ENCODE results near the gene SLC34A2. TPM values are rescaled to one million over a fixed set of nuclear protein-coding genes. Genes with fewer than 3 reads are reported as not detected.
A peak's percentile ranks its signal among the peaks of the same experiment; 100 is the strongest.
"Not testable (repeated sequence)": the region's sequence is repeated elsewhere in the genome, so short reads cannot be mapped to it uniquely, and the experiment has no call there.

Gene SLC34A2, protein sequence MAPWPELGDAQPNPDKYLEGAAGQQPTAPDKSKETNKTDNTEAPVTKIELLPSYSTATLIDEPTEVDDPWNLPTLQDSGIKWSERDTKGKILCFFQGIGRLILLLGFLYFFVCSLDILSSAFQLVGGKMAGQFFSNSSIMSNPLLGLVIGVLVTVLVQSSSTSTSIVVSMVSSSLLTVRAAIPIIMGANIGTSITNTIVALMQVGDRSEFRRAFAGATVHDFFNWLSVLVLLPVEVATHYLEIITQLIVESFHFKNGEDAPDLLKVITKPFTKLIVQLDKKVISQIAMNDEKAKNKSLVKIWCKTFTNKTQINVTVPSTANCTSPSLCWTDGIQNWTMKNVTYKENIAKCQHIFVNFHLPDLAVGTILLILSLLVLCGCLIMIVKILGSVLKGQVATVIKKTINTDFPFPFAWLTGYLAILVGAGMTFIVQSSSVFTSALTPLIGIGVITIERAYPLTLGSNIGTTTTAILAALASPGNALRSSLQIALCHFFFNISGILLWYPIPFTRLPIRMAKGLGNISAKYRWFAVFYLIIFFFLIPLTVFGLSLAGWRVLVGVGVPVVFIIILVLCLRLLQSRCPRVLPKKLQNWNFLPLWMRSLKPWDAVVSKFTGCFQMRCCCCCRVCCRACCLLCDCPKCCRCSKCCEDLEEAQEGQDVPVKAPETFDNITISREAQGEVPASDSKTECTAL
- 10 to 100 TPM; 27.4 to 30.1 (median 29.3) TPM for polyA plus RNA-seq (ENCODE audit: insufficient read length in 3 of 3)
- long read RNA-seq, donor 1, partial matches to known transcripts = 0 of 2 reads
- long read RNA-seq, donor 1, other reads (novel, unspliced or antisense) = 0 of 2 reads
- long read RNA-seq, donor 2 = 0 reads
- long read RNA-seq, donor 3, full-length matches to known transcripts = 8 of 8 reads
- long read RNA-seq, donor 3, partial matches to known transcripts = 0 of 8 reads
- long read RNA-seq, donor 3, other reads (novel, unspliced or antisense) = 0 of 8 reads
- long read RNA-seq, donor 4, full-length matches to known transcripts = 3 of 3 reads
- long read RNA-seq, donor 4, partial matches to known transcripts = 0 of 3 reads
- long read RNA-seq, donor 4, other reads (novel, unspliced or antisense) = 0 of 3 reads
- long read RNA-seq, donor 5 = 0 reads
- long read RNA-seq, donor 6, full-length matches to known transcripts = 1 of 1 reads
- long read RNA-seq, donor 6, partial matches to known transcripts = 0 of 1 reads
- long read RNA-seq, donor 6, other reads (novel, unspliced or antisense) = 0 of 1 reads
- long read RNA-seq, donor 7 = 0 reads
- long read RNA-seq, donor 8 = 0 reads
- long read RNA-seq, donor 9, partial matches to known transcripts = 0 of 1 reads
- long read RNA-seq, donor 9, other reads (novel, unspliced or antisense) = 0 of 1 reads
- long read RNA-seq, donor 10, partial matches to known transcripts = 0 of 1 reads
- long read RNA-seq, donor 10, other reads (novel, unspliced or antisense) = 0 of 1 reads
- long read RNA-seq, donor 11, full-length matches to known transcripts = 3 of 3 reads
- long read RNA-seq, donor 11, partial matches to known transcripts = 0 of 3 reads
- long read RNA-seq, donor 11, other reads (novel, unspliced or antisense) = 0 of 3 reads
- long read RNA-seq, donor 12, partial matches to known transcripts = 0 of 1 reads
- long read RNA-seq, donor 12, other reads (novel, unspliced or antisense) = 0 of 1 reads
- long read RNA-seq, donor 13 = 0 reads
- long read RNA-seq, donor 14, partial matches to known transcripts = 0 of 1 reads
- long read RNA-seq, donor 14, other reads (novel, unspliced or antisense) = 0 of 1 reads
- long read RNA-seq, donor 15, partial matches to known transcripts = 0 of 1 reads
- long read RNA-seq, donor 15, other reads (novel, unspliced or antisense) = 0 of 1 reads
- long read RNA-seq, donor 16, full-length matches to known transcripts = 7 of 7 reads
- long read RNA-seq, donor 16, partial matches to known transcripts = 0 of 7 reads
- long read RNA-seq, donor 16, other reads (novel, unspliced or antisense) = 0 of 7 reads

- peak in 7 of 11 donors; percentile 13 to 46 (median 23) for DNase-seq (ENCODE audit: extremely low read depth in 1 of 11, low read depth in 9 of 11, low spot score in 4 of 11)
These were observed at the start of gene SLC34A2 for GRCh38 chr4:25654971-25655963. SLC34A2 (plus strand) TSS chr4:25655851; CDS start chr4:25662501, 6,650 bp downstream.

GRCh38 chr4:25608644-25609043 lies 47.0 kb upstream of the SLC34A2 start:
- peak in 2 of 11 donors; percentile 20 to 43 for DNase-seq (ENCODE audit: extremely low read depth in 1 of 11, low read depth in 9 of 11, low spot score in 4 of 11)

- DNase-seq (ENCODE audit: extremely low read depth in 1 of 11, low read depth in 9 of 11, low spot score in 4 of 11) = no peak
These were observed 45.7 kb upstream of the SLC34A2 start for GRCh38 chr4:25609976-25610375.

- not testable (repeated sequence) for DNase-seq (ENCODE audit: extremely low read depth in 1 of 11, low read depth in 9 of 11, low spot score in 4 of 11)
These were observed 42.0 kb upstream of the SLC34A2 start for GRCh38 chr4:25613613-25614012.

DNA sequence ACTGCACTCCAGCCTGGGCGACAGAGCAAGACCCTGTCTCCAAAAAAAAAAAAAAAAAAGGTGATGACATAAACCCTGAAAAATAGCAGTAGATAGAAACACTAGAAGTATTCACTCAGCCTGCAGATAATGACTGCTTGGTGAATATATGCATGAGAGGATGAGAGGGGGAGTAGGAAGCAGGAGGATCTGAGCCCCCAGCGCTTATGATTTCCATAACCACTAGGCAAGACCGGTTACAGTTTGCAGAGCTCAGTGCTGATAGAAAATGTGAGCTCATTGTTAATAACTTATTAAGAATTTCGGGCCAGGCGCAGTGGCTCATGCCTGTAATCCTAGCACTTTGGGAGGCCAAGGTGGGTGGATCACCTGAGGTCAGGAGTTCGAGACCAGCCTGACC lies 40.8 kb upstream of the SLC34A2 start:
- DNase-seq (ENCODE audit: extremely low read depth in 1 of 11, low read depth in 9 of 11, low spot score in 4 of 11) = no peak

GRCh38 chr4:25621027-25621930 lies 34.4 kb upstream of the SLC34A2 start:
- DNase-seq (ENCODE audit: extremely low read depth in 1 of 11, low read depth in 9 of 11, low spot score in 4 of 11) = peak in 3 of 11 donors; percentile 2 to 46 (median 30)

DNA sequence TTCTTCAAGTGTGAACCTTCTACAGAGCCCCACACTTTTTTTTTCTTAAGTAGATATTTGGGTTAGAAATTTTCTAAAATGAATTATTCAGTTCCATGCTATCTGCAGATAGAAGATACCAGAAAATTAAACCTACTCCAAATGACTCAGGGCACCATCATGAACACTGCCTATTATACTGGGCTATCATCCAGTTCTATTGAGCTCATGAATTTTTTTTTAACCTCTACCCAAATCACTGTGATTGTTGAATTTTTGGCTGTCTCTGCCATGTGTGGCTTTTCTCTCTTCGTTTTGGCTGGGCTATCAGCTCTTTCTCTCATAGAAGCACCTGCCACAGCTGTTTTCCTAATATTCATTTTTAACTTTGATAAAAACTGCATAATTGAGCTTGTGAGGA lies 31.0 kb upstream of the SLC34A2 start:
- no peak for DNase-seq (ENCODE audit: extremely low read depth in 1 of 11, low read depth in 9 of 11, low spot score in 4 of 11)

DNA sequence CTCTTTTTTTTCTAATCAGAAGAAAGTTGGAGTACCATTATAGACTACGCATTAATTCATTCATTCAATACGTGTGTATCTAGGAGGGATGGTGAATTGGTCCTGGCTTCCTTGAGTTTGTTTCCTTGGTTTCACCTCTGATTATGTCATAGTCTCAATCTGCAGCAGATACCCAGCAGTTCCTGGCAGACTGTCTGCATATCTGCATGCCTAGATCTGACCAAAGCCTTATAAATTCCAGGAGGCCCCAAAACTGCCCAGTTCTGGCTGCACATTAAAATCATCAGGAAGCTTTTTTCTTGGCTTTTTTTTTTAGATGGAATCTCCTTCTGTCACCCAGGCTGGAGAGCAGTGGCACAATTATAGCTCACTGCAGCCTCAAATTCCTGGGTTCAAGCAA lies 27.2 kb upstream of the SLC34A2 start:
- no peak for DNase-seq (ENCODE audit: extremely low read depth in 1 of 11, low read depth in 9 of 11, low spot score in 4 of 11)

DNA sequence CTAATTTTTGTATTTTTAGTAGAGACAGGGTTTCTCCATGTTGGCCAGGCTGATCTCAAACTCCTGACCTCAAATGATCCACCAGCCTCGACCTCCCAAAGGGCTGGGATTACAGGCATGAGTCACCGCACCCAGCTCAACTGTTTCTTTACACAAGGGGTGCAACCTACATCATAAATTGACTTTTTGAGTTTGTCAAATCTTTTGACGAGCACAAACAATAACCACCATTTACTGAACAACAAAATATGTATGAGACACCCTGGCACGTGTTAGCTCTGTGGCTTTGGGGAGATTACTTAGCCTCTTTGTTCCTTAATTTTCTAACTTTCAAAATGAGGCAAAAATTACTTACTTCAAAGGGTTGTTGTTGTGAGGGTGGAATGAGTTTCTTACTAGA lies 23.5 kb upstream of the SLC34A2 start:
- DNase-seq (ENCODE audit: extremely low read depth in 1 of 11, low read depth in 9 of 11, low spot score in 4 of 11) = no peak

DNA sequence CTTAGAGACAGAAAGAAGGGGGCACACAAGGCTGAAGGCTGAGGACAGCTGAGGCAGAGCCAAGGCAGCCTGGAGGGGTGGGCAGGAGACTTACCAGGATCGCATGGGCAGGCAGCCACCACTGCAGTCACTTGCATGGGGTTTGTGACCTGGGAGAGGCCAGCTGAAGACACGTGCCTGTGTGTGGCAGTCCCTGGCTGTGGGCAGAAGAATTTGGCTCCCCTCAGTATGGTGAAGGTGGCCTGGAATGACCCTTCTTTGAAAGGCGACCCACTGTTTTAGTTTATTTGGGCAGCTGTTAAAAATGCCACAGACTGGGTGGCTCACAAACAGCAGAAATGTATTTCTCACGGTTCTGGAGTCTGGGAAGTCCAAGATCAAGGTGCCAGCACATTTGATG lies 22.1 kb upstream of the SLC34A2 start:
- DNase-seq (ENCODE audit: extremely low read depth in 1 of 11, low read depth in 9 of 11, low spot score in 4 of 11) = no peak

GRCh38 chr4:25635501-25635900 lies 20.1 kb upstream of the SLC34A2 start:
- no peak for DNase-seq (ENCODE audit: extremely low read depth in 1 of 11, low read depth in 9 of 11, low spot score in 4 of 11)

DNA sequence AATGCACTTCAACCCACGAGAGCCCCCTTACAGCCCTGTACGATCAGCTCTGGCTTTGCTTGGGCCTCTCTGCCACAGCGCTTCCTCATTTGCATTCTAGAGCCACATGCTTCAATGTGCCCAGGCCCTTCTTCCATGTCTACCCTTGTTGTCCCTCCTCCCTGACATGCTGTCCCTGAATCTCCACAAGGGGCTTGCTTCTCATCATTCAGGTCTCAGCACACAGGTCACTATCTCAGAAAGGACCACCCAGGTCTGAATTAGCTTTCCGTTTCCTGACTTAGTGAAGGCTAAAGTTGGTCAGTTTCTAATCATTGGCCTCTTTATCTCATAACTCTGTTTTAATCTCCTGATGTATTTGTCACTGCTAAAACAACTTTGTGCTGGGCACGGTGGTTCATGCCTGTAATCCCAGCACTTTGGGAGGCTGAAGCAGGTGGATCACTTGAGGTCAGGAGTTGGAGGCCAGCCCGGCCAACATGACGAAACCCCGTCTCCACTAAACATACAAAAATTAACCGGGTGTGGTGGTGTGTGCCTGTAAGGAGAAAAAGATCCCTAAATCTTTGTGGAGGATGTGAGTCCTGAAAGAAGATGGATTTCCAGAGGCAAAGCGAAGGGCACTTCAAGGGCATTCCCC lies 17.9 kb upstream of the SLC34A2 start:
- no peak for DNase-seq (ENCODE audit: extremely low read depth in 1 of 11, low read depth in 9 of 11, low spot score in 4 of 11)

GRCh38 chr4:25638221-25638601 lies 17.4 kb upstream of the SLC34A2 start:
- no peak for DNase-seq (ENCODE audit: extremely low read depth in 1 of 11, low read depth in 9 of 11, low spot score in 4 of 11)

DNA sequence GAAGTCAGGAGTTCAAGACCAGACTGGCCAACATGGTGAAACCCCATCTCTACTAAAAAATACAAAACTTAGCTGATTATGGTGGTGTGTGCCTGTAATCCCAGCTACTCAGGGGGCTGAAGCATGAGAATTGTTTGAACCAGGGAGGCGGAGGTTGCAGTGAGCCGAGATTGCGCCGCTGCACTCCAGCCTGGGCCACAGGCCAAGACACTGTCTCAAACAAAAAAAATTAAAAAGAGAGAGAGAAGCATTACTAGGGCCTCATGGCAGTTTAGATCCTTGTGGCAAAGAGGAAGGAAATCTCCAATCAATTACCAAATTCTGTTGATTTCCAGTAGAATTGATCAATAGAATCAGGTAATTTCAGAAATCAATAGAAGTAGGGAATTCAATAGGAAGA lies 16.8 kb upstream of the SLC34A2 start:
- DNase-seq (ENCODE audit: extremely low read depth in 1 of 11, low read depth in 9 of 11, low spot score in 4 of 11) = no peak

DNA sequence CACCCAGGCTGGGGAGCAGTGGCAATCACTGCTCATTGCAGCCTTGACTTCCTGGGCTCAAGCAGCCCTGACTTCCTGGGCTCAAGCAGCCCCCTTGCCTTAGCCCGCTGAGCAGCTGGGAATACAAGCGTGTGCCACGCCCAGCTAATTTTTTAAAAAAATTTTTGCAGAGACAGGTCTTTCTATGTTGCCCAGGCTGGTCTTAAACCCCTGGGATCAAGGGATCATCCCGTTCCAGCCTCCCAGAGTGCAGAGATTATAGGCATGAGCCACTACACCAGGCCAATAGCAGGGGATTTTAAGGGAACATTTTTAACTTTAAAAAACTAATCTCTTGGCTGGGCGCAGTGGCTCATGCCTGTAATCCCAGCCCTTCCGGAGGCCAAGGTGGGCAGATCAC lies 5.3 kb upstream of the SLC34A2 start:
- DNase-seq (ENCODE audit: extremely low read depth in 1 of 11, low read depth in 9 of 11, low spot score in 4 of 11) = no peak
